ENCODE measurements around the gene IFT43. TPM values are rescaled to one million over a fixed set of nuclear protein-coding genes. Genes with fewer than 3 reads are reported as not detected.

Gene IFT43
- total and polyA plus RNA-seq, 2 donors from 2014 or later, result 41.6 to 86.3 TPM

- no peak for TF ChIP-seq CTCF (IDR thresholded peaks at IDR 0.05; ENCODE audit: borderline replicate concordance, extremely low read depth, insufficient read depth)
- FAIRE-seq, result no peak
Measured at GRCh38 chr14:75944607-75945241, 40.8 kb upstream of the IFT43 start.

GRCh38 chr14:75946785-75947184 lies 38.8 kb upstream of the IFT43 start:
- FAIRE-seq (no peak), DNase-seq (no peak)
- Histone ChIP-seq H3K9me3 (ENCODE audit: control insufficient read depth in 2 of 3, insufficient read depth in 1 of 3, low read length in 3 of 3) (no peaks in the 10 kb centered on the region), H3K4me3 (ENCODE audit: low read length in 3 of 3) (no peak overlapping the region), H3K9ac (ENCODE audit: low read length in 3 of 3) (no peak overlapping the region), H3K4me1 (ENCODE audit: control insufficient read depth in 2 of 3, insufficient read depth in 2 of 3, low read depth in 1 of 3, low read length in 3 of 3) (no peaks in the 10 kb centered on the region), H3K36me3 (ENCODE audit: control insufficient read depth in 2 of 3, insufficient read depth in 3 of 3, low read length in 3 of 3) (no peaks in the 10 kb centered on the region), H3K27ac (ENCODE audit: low read depth in 2 of 2, low read length in 2 of 2) (no peak overlapping the region), H3K27me3 (ENCODE audit: control insufficient read depth, insufficient read depth, low read length) (no peaks in the 10 kb centered on the region)
- TF ChIP-seq CTCF (IDR thresholded peaks at IDR 0.05; ENCODE audit: borderline replicate concordance, extremely low read depth, insufficient read depth), result no peak
- intact Hi-C loops (cut with DNase I), result no loop called here

More at GRCh38 chr14:75944607-75945241, 40.8 kb upstream of the IFT43 start:
- H3K4me1 ChIP-seq (ENCODE audit: control insufficient read depth in 2 of 3, insufficient read depth in 2 of 3, low read depth in 1 of 3, low read length in 3 of 3), result no peaks in the 10 kb centered on the region
- H3K36me3 ChIP-seq (ENCODE audit: control insufficient read depth in 2 of 3, insufficient read depth in 3 of 3, low read length in 3 of 3), result no peaks in the 10 kb centered on the region
- no peaks in the 10 kb centered on the region for H3K9me3 ChIP-seq (ENCODE audit: control insufficient read depth in 2 of 3, insufficient read depth in 1 of 3, low read length in 3 of 3)
- no peak overlapping the region for H3K4me3 ChIP-seq (ENCODE audit: low read length in 3 of 3)
- H3K27ac ChIP-seq (ENCODE audit: low read depth in 2 of 2, low read length in 2 of 2), result no peak overlapping the region
- intact Hi-C loops (cut with DNase I), result no loop called here
- no peak for DNase-seq
- no peaks in the 10 kb centered on the region for H3K27me3 ChIP-seq (ENCODE audit: control insufficient read depth, insufficient read depth, low read length)
- H3K9ac ChIP-seq (ENCODE audit: low read length in 3 of 3), result no peak overlapping the region

- no peaks in the 10 kb centered on the region for H3K27me3 ChIP-seq (ENCODE audit: control insufficient read depth, insufficient read depth, low read length)
- intact Hi-C loops (cut with DNase I), result no loop called here
- TF ChIP-seq CTCF (IDR thresholded peaks at IDR 0.05; ENCODE audit: borderline replicate concordance, extremely low read depth, insufficient read depth), result no peak
- H3K4me3 ChIP-seq (ENCODE audit: low read length in 3 of 3), result no peak overlapping the region
- no peak for DNase-seq
- FAIRE-seq, result no peak
- H3K27ac ChIP-seq (ENCODE audit: low read depth in 2 of 2, low read length in 2 of 2), result no peak overlapping the region
- no peak overlapping the region for H3K9ac ChIP-seq (ENCODE audit: low read length in 3 of 3)
- H3K4me1 ChIP-seq (ENCODE audit: control insufficient read depth in 2 of 3, insufficient read depth in 2 of 3, low read depth in 1 of 3, low read length in 3 of 3), result no peaks in the 10 kb centered on the region
- H3K36me3 ChIP-seq (ENCODE audit: control insufficient read depth in 2 of 3, insufficient read depth in 3 of 3, low read length in 3 of 3), result no peaks in the 10 kb centered on the region
- no peaks in the 10 kb centered on the region for H3K9me3 ChIP-seq (ENCODE audit: control insufficient read depth in 2 of 3, insufficient read depth in 1 of 3, low read length in 3 of 3)
Measured at GRCh38 chr14:75952489-75952888, 33.1 kb upstream of the IFT43 start.

GRCh38 chr14:75959031-75959430 lies 26.5 kb upstream of the IFT43 start:
- Histone ChIP-seq H3K9me3 (ENCODE audit: control insufficient read depth in 2 of 3, insufficient read depth in 1 of 3, low read length in 3 of 3) (no peaks in the 10 kb centered on the region), H3K4me1 (ENCODE audit: control insufficient read depth in 2 of 3, insufficient read depth in 2 of 3, low read depth in 1 of 3, low read length in 3 of 3) (no peaks in the 10 kb centered on the region), H3K4me3 (ENCODE audit: low read length in 3 of 3) (no peak overlapping the region), H3K27me3 (ENCODE audit: control insufficient read depth, insufficient read depth, low read length) (no peaks in the 10 kb centered on the region), H3K9ac (ENCODE audit: low read length in 3 of 3) (no peak overlapping the region), H3K36me3 (ENCODE audit: control insufficient read depth in 2 of 3, insufficient read depth in 3 of 3, low read length in 3 of 3) (no peaks in the 10 kb centered on the region), H3K27ac (ENCODE audit: low read depth in 2 of 2, low read length in 2 of 2) (no peak overlapping the region)
- no peak for TF ChIP-seq CTCF (IDR thresholded peaks at IDR 0.05; ENCODE audit: borderline replicate concordance, extremely low read depth, insufficient read depth)
- DNase-seq, result no peak
- no peak for FAIRE-seq
- intact Hi-C loops (cut with DNase I), result no loop called here

Data from kidney (tissue), 14 donors.